HG02973 (cell line): ENCODE data around the gene HKDC1.
A peak's percentile ranks its signal among the peaks of the same experiment; 100 is the strongest.
"Not testable (repeated sequence)": the region's sequence is repeated elsewhere in the genome, so short reads cannot be mapped to it uniquely, and the experiment has no call there.

Experiments
- ATAC-seq: cut with Tn5 transposase; IDR thresholded peaks from one replicate; pipeline ENCODE4 v1.9.1; 2021; ENCODE audit warnings: moderate library complexity; ENCODE audit not compliant: unreplicated experiment

The HKDC1 gene

GRCh38 chr10:69220041-69220451 is at the start of gene HKDC1:
HKDC1 (plus strand) TSS chr10:69220332; CDS start chr10:69220436, 104 bp downstream.
- no peak for ATAC-seq

GRCh38 chr10:69172241-69172982 is 47.7 kb upstream of the HKDC1 start:
- no peak for ATAC-seq

- ATAC-seq = not testable (repeated sequence)
Measured at GRCh38 chr10:69175326-69175725, 44.8 kb upstream of the HKDC1 start.

GRCh38 chr10:69176823-69177222 is 43.3 kb upstream of the HKDC1 start:
- no peak for ATAC-seq

GRCh38 chr10:69179089-69179742 is 40.9 kb upstream of the HKDC1 start:
- peak; percentile 18 for ATAC-seq

- ATAC-seq = peak; percentile 70
Measured at GRCh38 chr10:69179743-69180524, 40.2 kb upstream of the HKDC1 start, which contains the start of gene SUPV3L1. SUPV3L1 (plus strand) TSS chr10:69180234; CDS start chr10:69180292, 58 bp downstream.

GRCh38 chr10:69180525-69181204 is 39.5 kb upstream of the HKDC1 start:
- ATAC-seq = peak; percentile 25

GRCh38 chr10:69181433-69181832 is 38.7 kb upstream of the HKDC1 start:
- ATAC-seq = no peak

- ATAC-seq = no peak
Measured at GRCh38 chr10:69182005-69182404, 38.1 kb upstream of the HKDC1 start.

- no peak for ATAC-seq
Measured at GRCh38 chr10:69186524-69186923, 33.6 kb upstream of the HKDC1 start.

GRCh38 chr10:69201045-69201444 is 19.1 kb upstream of the HKDC1 start:
- ATAC-seq = no peak

GRCh38 chr10:69202332-69202731 is 17.8 kb upstream of the HKDC1 start:
- ATAC-seq = no peak

- no peak for ATAC-seq
Measured at GRCh38 chr10:69208761-69209160, 11.4 kb upstream of the HKDC1 start.

GRCh38 chr10:69209787-69210484 is 10.2 kb upstream of the HKDC1 start:
- ATAC-seq = no peak

- ATAC-seq = no peak
Measured at GRCh38 chr10:69211104-69211503, 9.0 kb upstream of the HKDC1 start.

GRCh38 chr10:69211524-69211923 is 8.6 kb upstream of the HKDC1 start:
- no peak for ATAC-seq

GRCh38 chr10:69213591-69214311 is 6.4 kb upstream of the HKDC1 start:
- ATAC-seq = no peak

- no peak for ATAC-seq
Measured at GRCh38 chr10:69214666-69215131, 5.4 kb upstream of the HKDC1 start.

GRCh38 chr10:69215405-69216171 is 4.5 kb upstream of the HKDC1 start:
- no peak for ATAC-seq
